Progenitor cell of endocrine pancreas (in vitro differentiated cells): ENCODE results near the gene SOX14. TPM values are rescaled to one million over a fixed set of nuclear protein-coding genes. Genes with fewer than 3 reads are reported as not detected.

Experiments
- DNase-seq: peaks from one replicate; pipeline ENCODE4 v3.0.0; 2021; ENCODE audit warnings: low spot score; ENCODE audit not compliant: unreplicated experiment
- H3K27ac Mint-ChIP-seq: 2 replicates; pipeline ENCODE4 v1.8.0; 2021; ENCODE audit warnings: mild to moderate bottlenecking, moderate library complexity, mixed read lengths
- H3K27me3 Mint-ChIP-seq: 2 replicates; pipeline ENCODE4 v1.8.0; 2021; ENCODE audit warnings: mixed read lengths
- H3K36me3 Mint-ChIP-seq: 2 replicates; pipeline ENCODE4 v1.8.0; 2022; ENCODE audit warnings: mixed read lengths; ENCODE audit not compliant: insufficient read depth
- H3K4me1 Mint-ChIP-seq: 2 replicates; pipeline ENCODE4 v1.8.0; 2021; ENCODE audit warnings: low read depth, mixed read lengths
- H3K4me3 Mint-ChIP-seq: 2 replicates; pipeline ENCODE4 v1.8.0; 2021; ENCODE audit warnings: low read depth, mild to moderate bottlenecking, moderate library complexity, mixed read lengths
- H3K9me3 Mint-ChIP-seq: 2 replicates; pipeline ENCODE4 v1.8.0; 2021; ENCODE audit warnings: low read depth, mixed read lengths
- CTCF ChIP-seq: fragments of 200-600 bp; sonication (generic); IDR thresholded peaks from one replicate; pipeline ENCODE4 v1.5.0; 2021; ENCODE audit warnings: antibody characterized with exemption, mild to moderate bottlenecking; ENCODE audit not compliant: unreplicated experiment
- total RNA-seq: library from RNA; stranded (reverse); gene quantifications from 2 replicates; pipeline ENCODE4 v1.2.1, GENCODE V29; 2021

Gene SOX14
- total RNA-seq, 1 donor from 2014 or later: not detected

GRCh38 chr3:137768361-137769321 is 4.5 kb downstream of the SOX14 start:
- Mint-ChIP-seq H3K4me1 (peaks cover 18% of the 10 kb centered on the region), H3K9me3 (no peaks in the 10 kb centered on the region), H3K27ac (no peak overlapping the region), H3K36me3 (no peaks in the 10 kb centered on the region), H3K4me3 (no peak overlapping the region), H3K27me3 (peaks cover 98% of the 10 kb centered on the region)
- DNase-seq: no peak
- TF ChIP-seq CTCF: no peak

GRCh38 chr3:137769322-137770065 is 5.4 kb downstream of the SOX14 start:
- H3K27ac Mint-ChIP-seq: no peak overlapping the region
- H3K4me3 Mint-ChIP-seq: no peak overlapping the region
- H3K27me3 Mint-ChIP-seq: peaks cover 98% of the 10 kb centered on the region
- no peak for DNase-seq
- no peak for TF ChIP-seq CTCF
- H3K9me3 Mint-ChIP-seq: no peaks in the 10 kb centered on the region
- no peaks in the 10 kb centered on the region for H3K36me3 Mint-ChIP-seq
- H3K4me1 Mint-ChIP-seq: peaks cover 12% of the 10 kb centered on the region

GRCh38 chr3:137770066-137770834 is 6.1 kb downstream of the SOX14 start:
- no peaks in the 10 kb centered on the region for H3K9me3 Mint-ChIP-seq
- no peaks in the 10 kb centered on the region for H3K36me3 Mint-ChIP-seq
- DNase-seq: no peak
- H3K4me3 Mint-ChIP-seq: no peak overlapping the region
- peaks cover 100% of the 10 kb centered on the region for H3K27me3 Mint-ChIP-seq
- peaks cover 10% of the 10 kb centered on the region for H3K4me1 Mint-ChIP-seq
- no peak overlapping the region for H3K27ac Mint-ChIP-seq
- TF ChIP-seq CTCF: no peak

GRCh38 chr3:137770835-137771399 is 6.8 kb downstream of the SOX14 start:
- H3K4me3 Mint-ChIP-seq: no peak overlapping the region
- H3K4me1 Mint-ChIP-seq: peaks cover 9% of the 10 kb centered on the region
- H3K9me3 Mint-ChIP-seq: no peaks in the 10 kb centered on the region
- no peak for TF ChIP-seq CTCF
- H3K36me3 Mint-ChIP-seq: no peaks in the 10 kb centered on the region
- H3K27me3 Mint-ChIP-seq: peaks cover 100% of the 10 kb centered on the region
- H3K27ac Mint-ChIP-seq: no peak overlapping the region
- no peak for DNase-seq
